ENCODE results near the gene SLC35F4. TPM values are rescaled to one million over a fixed set of nuclear protein-coding genes. Genes with fewer than 3 reads are reported as not detected.
"Not testable (repeated sequence)": the region's sequence is repeated elsewhere in the genome, so short reads cannot be mapped to it uniquely, and the experiment has no call there.

The SLC35F4 gene
- total and polyA plus RNA-seq, 8 donors = 0.11 to 0.30 (median 0.22) TPM; not detected in 2

- DNase-seq = no peak
- Histone ChIP-seq H3K27me3 (no peaks in the 10 kb centered on the region), H3K9me3 (peaks cover 0 to 19% of the 10 kb centered on the region in 2 donors), H3K36me3 (no peaks in the 10 kb centered on the region), H3K4me3 (no peak overlapping the region), H3K4me1 (no peaks in the 10 kb centered on the region), H3K27ac (no peak overlapping the region)
- ATAC-seq = no peak
- intact Hi-C loops (cut with DNase I) = no loop called here
- no peak for TF ChIP-seq CTCF (IDR thresholded peaks at IDR 0.05)
Measured at GRCh38 chr14:57712102-57712501, 153.8 kb downstream of the SLC35F4 start.

GRCh38 chr14:57709909-57710308 is 156.0 kb downstream of the SLC35F4 start:
- intact Hi-C loops (cut with DNase I) = no loop called here
- DNase-seq (no peak), ATAC-seq (no peak)
- H3K4me1 ChIP-seq = no peaks in the 10 kb centered on the region
- H3K27me3 ChIP-seq = no peaks in the 10 kb centered on the region
- H3K4me3 ChIP-seq = no peak overlapping the region
- peaks cover 0 to 19% of the 10 kb centered on the region in 2 donors for H3K9me3 ChIP-seq
- no peak overlapping the region for H3K27ac ChIP-seq
- H3K36me3 ChIP-seq = no peaks in the 10 kb centered on the region
- no peak for TF ChIP-seq CTCF (IDR thresholded peaks at IDR 0.05)

- intact Hi-C loops (cut with DNase I) = not testable (repeated sequence)
Measured at GRCh38 chr14:57709086-57709485, 156.8 kb downstream of the SLC35F4 start.

GRCh38 chr14:57707219-57707618 is 158.7 kb downstream of the SLC35F4 start:
- H3K27me3 ChIP-seq = no peaks in the 10 kb centered on the region
- peaks cover 0 to 19% of the 10 kb centered on the region in 2 donors for H3K9me3 ChIP-seq
- no peak for ATAC-seq
- H3K36me3 ChIP-seq = no peaks in the 10 kb centered on the region
- no peak overlapping the region for H3K27ac ChIP-seq
- no peak for TF ChIP-seq CTCF (IDR thresholded peaks at IDR 0.05)
- intact Hi-C loops (cut with DNase I) = no loop called here
- H3K4me3 ChIP-seq = no peak overlapping the region
- H3K4me1 ChIP-seq = no peaks in the 10 kb centered on the region
- DNase-seq = no peak

More at GRCh38 chr14:57709086-57709485, 156.8 kb downstream of the SLC35F4 start:
- H3K9me3 ChIP-seq = peaks cover 0 to 19% of the 10 kb centered on the region in 2 donors
- H3K27ac ChIP-seq, H3K4me1 ChIP-seq, DNase-seq, H3K36me3 ChIP-seq, H3K27me3 ChIP-seq, ATAC-seq, H3K4me3 ChIP-seq: not testable (repeated sequence)

- DNase-seq (no peak), ATAC-seq (no peak)
- Histone ChIP-seq H3K4me3 (no peak overlapping the region), H3K27ac (no peak overlapping the region), H3K9me3 (peaks cover 0 to 10% of the 10 kb centered on the region in 2 donors), H3K36me3 (no peaks in the 10 kb centered on the region), H3K4me1 (no peaks in the 10 kb centered on the region), H3K27me3 (no peaks in the 10 kb centered on the region)
- intact Hi-C loops (cut with DNase I) = no loop called here
- no peak for TF ChIP-seq CTCF (IDR thresholded peaks at IDR 0.05)
Measured at GRCh38 chr14:57704763-57705162, 161.1 kb downstream of the SLC35F4 start.

GRCh38 chr14:57699947-57700346 is 165.9 kb downstream of the SLC35F4 start:
- Histone ChIP-seq H3K9me3 (peaks cover 0 to 2% of the 10 kb centered on the region in 2 donors), H3K27ac (no peak overlapping the region), H3K27me3 (no peaks in the 10 kb centered on the region), H3K36me3 (no peaks in the 10 kb centered on the region), H3K4me1 (no peaks in the 10 kb centered on the region), H3K4me3 (no peak overlapping the region)
- intact Hi-C loops (cut with DNase I) = no loop called here
- no peak for TF ChIP-seq CTCF (IDR thresholded peaks at IDR 0.05)
- ATAC-seq (no peak), DNase-seq (no peak)
